ENCODE data around the gene CHMP1B. TPM values are rescaled to one million over a fixed set of nuclear protein-coding genes. Genes with fewer than 3 reads are reported as not detected.

Gene CHMP1B
- total RNA-seq, 1 donor from 2014 or later: 50.3 TPM

- Mint-ChIP-seq H3K27me3 (ENCODE audit: unreplicated experiment) (peaks cover 5% of the 10 kb centered on the region), H3K9me3 (ENCODE audit: unreplicated experiment) (no peaks in the 10 kb centered on the region), H3K4me3 (ENCODE audit: unreplicated experiment) (no peak overlapping the region), H3K36me3 (ENCODE audit: unreplicated experiment) (no peaks in the 10 kb centered on the region), H3K27ac (ENCODE audit: unreplicated experiment) (no peak overlapping the region), H3K4me1 (ENCODE audit: unreplicated experiment) (peaks cover 9% of the 10 kb centered on the region)
- no peak for TF ChIP-seq CTCF (IDR thresholded peaks at IDR 0.05)
- DNase-seq (ENCODE audit: extremely low spot score, unreplicated experiment): no peak
These were observed 15.1 kb downstream of the CHMP1B start for GRCh38 chr18:11866329-11866728.

- H3K27me3 Mint-ChIP-seq (ENCODE audit: unreplicated experiment): peaks cover 5% of the 10 kb centered on the region
- H3K36me3 Mint-ChIP-seq (ENCODE audit: unreplicated experiment): no peaks in the 10 kb centered on the region
- H3K4me1 Mint-ChIP-seq (ENCODE audit: unreplicated experiment): peaks cover 8% of the 10 kb centered on the region
- H3K27ac Mint-ChIP-seq (ENCODE audit: unreplicated experiment): no peak overlapping the region
- H3K4me3 Mint-ChIP-seq (ENCODE audit: unreplicated experiment): no peak overlapping the region
- no peaks in the 10 kb centered on the region for H3K9me3 Mint-ChIP-seq (ENCODE audit: unreplicated experiment)
- no peak for DNase-seq (ENCODE audit: extremely low spot score, unreplicated experiment)
- no peak for TF ChIP-seq CTCF (IDR thresholded peaks at IDR 0.05)
These were observed 15.6 kb downstream of the CHMP1B start for GRCh38 chr18:11866764-11867163.

GRCh38 chr18:11868230-11868629, 17.0 kb downstream of the CHMP1B start:
- Mint-ChIP-seq H3K27me3 (ENCODE audit: unreplicated experiment) (peaks cover 5% of the 10 kb centered on the region), H3K4me1 (ENCODE audit: unreplicated experiment) (no peaks in the 10 kb centered on the region), H3K4me3 (ENCODE audit: unreplicated experiment) (no peak overlapping the region), H3K36me3 (ENCODE audit: unreplicated experiment) (no peaks in the 10 kb centered on the region), H3K9me3 (ENCODE audit: unreplicated experiment) (no peaks in the 10 kb centered on the region), H3K27ac (ENCODE audit: unreplicated experiment) (no peak overlapping the region)
- no peak for DNase-seq (ENCODE audit: extremely low spot score, unreplicated experiment)
- TF ChIP-seq CTCF (IDR thresholded peaks at IDR 0.05): no peak

- TF ChIP-seq CTCF (IDR thresholded peaks at IDR 0.05): no peak
- Mint-ChIP-seq H3K27ac (ENCODE audit: unreplicated experiment) (no peak overlapping the region), H3K4me3 (ENCODE audit: unreplicated experiment) (no peak overlapping the region), H3K36me3 (ENCODE audit: unreplicated experiment) (no peaks in the 10 kb centered on the region), H3K4me1 (ENCODE audit: unreplicated experiment) (no peaks in the 10 kb centered on the region), H3K9me3 (ENCODE audit: unreplicated experiment) (no peaks in the 10 kb centered on the region), H3K27me3 (ENCODE audit: unreplicated experiment) (no peaks in the 10 kb centered on the region)
- no peak for DNase-seq (ENCODE audit: extremely low spot score, unreplicated experiment)
These were observed 20.3 kb downstream of the CHMP1B start for GRCh38 chr18:11871501-11871900.

GRCh38 chr18:11872479-11873136, 21.4 kb downstream of the CHMP1B start:
- Mint-ChIP-seq H3K4me1 (ENCODE audit: unreplicated experiment) (no peaks in the 10 kb centered on the region), H3K27me3 (ENCODE audit: unreplicated experiment) (no peaks in the 10 kb centered on the region), H3K27ac (ENCODE audit: unreplicated experiment) (no peak overlapping the region), H3K9me3 (ENCODE audit: unreplicated experiment) (no peaks in the 10 kb centered on the region), H3K4me3 (ENCODE audit: unreplicated experiment) (no peak overlapping the region), H3K36me3 (ENCODE audit: unreplicated experiment) (no peaks in the 10 kb centered on the region)
- peak; percentile 53 for TF ChIP-seq CTCF (IDR thresholded peaks at IDR 0.05)
- DNase-seq (ENCODE audit: extremely low spot score, unreplicated experiment): no peak

Measured in osteocyte (in vitro differentiated cells).